CD4-positive, alpha-beta memory T cell (primary cell): Measurements from ENCODE around the gene USB1. TPM values are rescaled to one million over a fixed set of nuclear protein-coding genes. Genes with fewer than 3 reads are reported as not detected.

Source experiments
- CTCF ChIA-PET: fragments of 350-600 bp; sonication (Branson Sonifier 250); formaldehyde crosslinking; loops from one replicate; lab custom pipeline; 2021; ENCODE audit warnings: inconsistent platforms; ENCODE audit not compliant: partially characterized antibody; lab: Charles Lee
- POLR2A ChIA-PET: fragments of 350-600 bp; sonication (Branson Sonifier 250); formaldehyde crosslinking; loops from one replicate; lab custom pipeline; 2021; ENCODE audit not compliant: partially characterized antibody; lab: Charles Lee
- DNase-seq, 5 donors: peaks; one replicate each; pipeline versions ENCODE4 v3.0.0 to v3.0.0-alpha.2; 2020 to 2022; ENCODE audit warnings: mixed read lengths in 1 of 5
- H3K27ac ChIP-seq: one replicate; pipeline ENCODE4 v1.7.0; 2013; ENCODE audit warnings: low read depth, low read length
- H3K27me3 ChIP-seq: 2 replicates; pipeline ENCODE4 v1.7.0; 2013; ENCODE audit warnings: mild to moderate bottlenecking, low read length, moderate library complexity; ENCODE audit not compliant: insufficient read depth
- H3K36me3 ChIP-seq: 2 replicates; pipeline ENCODE4 v1.7.0; 2013; ENCODE audit warnings: mild to moderate bottlenecking, low read length, moderate library complexity; ENCODE audit not compliant: insufficient read depth
- H3K4me1 ChIP-seq: 2 replicates; pipeline ENCODE4 v1.7.0; 2013; ENCODE audit warnings: mild to moderate bottlenecking, low read length, moderate library complexity; ENCODE audit not compliant: insufficient read depth
- H3K4me3 ChIP-seq, 2 donors: one replicate each; pipeline ENCODE4 v1.7.0; 2013; ENCODE audit warnings: low read length in 2 of 2, mild to moderate bottlenecking in 1 of 2
- H3K9me3 ChIP-seq, 2 donors: one replicate each; pipeline ENCODE4 v1.7.0; 2013; ENCODE audit warnings: low read length in 2 of 2, control low read depth in 1 of 2; ENCODE audit not compliant: control insufficient read depth in 1 of 2
- H3K27ac Mint-ChIP-seq, 7 donors: one replicate each; pipeline ENCODE4 v1.8.0; 2020 to 2021; ENCODE audit warnings: mixed read lengths in 7 of 7, mild to moderate bottlenecking in 6 of 7, inconsistent platforms in 3 of 7, moderate library complexity in 3 of 7
- H3K27me3 Mint-ChIP-seq, 2 donors: one replicate each; pipeline ENCODE4 v1.8.0; 2020 to 2021; ENCODE audit warnings: mixed read lengths in 2 of 2
- H3K36me3 Mint-ChIP-seq, 2 donors: one replicate each; pipeline ENCODE4 v1.8.0; 2020 to 2021; ENCODE audit warnings: mixed read lengths in 2 of 2, inconsistent platforms in 1 of 2, mild to moderate bottlenecking in 1 of 2
- H3K4me1 Mint-ChIP-seq, 4 donors: one replicate each; pipeline ENCODE4 v1.8.0; 2020 to 2021; ENCODE audit warnings: mixed read lengths in 4 of 4, mild to moderate bottlenecking in 1 of 4
- H3K4me3 Mint-ChIP-seq, 8 donors: one replicate each; pipeline ENCODE4 v1.8.0; 2020 to 2021; ENCODE audit warnings: mixed read lengths in 8 of 8, mild to moderate bottlenecking in 7 of 8, moderate library complexity in 6 of 8, inconsistent platforms in 3 of 8
- H3K9me3 Mint-ChIP-seq, 8 donors: one replicate each; pipeline ENCODE4 v1.8.0; 2020 to 2021; ENCODE audit warnings: mixed read lengths in 8 of 8, mild to moderate bottlenecking in 5 of 8, inconsistent platforms in 3 of 8, moderate library complexity in 1 of 8
- intact Hi-C: fragments of 100-400 bp; cut with micrococcal nuclease; formaldehyde crosslinking; loops from one replicate; pipeline ENCODE4 v1.15.1; 2023
- polyA plus RNA-seq, 2 donors: library from polyadenylated mRNA; unstranded; fragments of 300-500 nt; fragmentation: Illumina TruSeq; gene quantifications; one replicate each; pipeline ENCODE4 v1.2.3, GENCODE V29; 2021
- total RNA-seq, 2 experiments: library from RNA; stranded (reverse); gene quantifications; one replicate each; pipeline ENCODE4 v1.2.3, GENCODE V29; 2021

The USB1 gene
- total and polyA plus RNA-seq, 4 experiments from 2014 or later = 35.3 to 45.2 (median 37.9) TPM

DNA sequence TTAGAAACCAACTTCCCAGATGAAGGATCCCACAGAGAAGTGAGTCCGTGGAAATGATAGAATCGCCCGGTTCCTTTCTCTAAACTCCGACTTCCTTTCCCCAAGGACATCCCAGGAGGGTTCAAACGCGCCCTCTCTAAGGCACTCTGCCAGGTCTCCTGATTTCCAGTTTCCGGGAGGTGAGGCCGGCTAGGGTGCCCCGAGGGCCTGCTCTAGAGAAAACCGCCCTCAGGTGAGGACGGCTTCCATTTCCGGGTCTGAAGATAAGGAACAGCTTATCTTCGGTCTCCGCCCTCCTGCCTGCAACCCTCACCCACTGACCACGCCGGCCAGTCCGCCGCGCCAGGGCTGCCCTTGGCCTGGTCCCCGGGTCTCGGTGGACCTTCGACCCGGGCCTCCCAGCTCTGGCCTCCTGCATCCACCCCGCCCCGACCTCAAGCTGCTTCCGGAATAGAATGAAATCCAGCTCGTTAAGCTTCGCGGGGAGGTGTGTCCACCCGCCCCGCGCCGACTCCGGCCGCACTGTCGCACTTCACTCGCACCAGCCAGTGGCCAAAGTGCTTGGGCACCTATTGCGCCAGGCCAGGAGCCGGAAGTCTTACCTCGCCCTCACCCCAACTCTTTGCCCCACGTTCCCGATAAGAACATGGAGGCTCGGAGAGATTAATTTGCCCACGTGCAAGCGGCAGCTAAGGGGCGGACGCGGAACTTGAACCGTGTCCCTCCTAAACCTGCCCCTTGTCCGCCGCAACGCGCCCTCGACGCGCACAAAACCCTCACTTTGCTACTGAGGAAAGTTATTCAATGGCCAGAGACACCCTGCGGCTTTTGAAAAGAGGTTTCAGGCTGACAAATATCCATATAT lies 23.5 kb downstream of the USB1 start:
- Histone ChIP-seq H3K27me3 (no peaks in the 10 kb centered on the region), H3K4me1 (peaks cover 27% of the 10 kb centered on the region), H3K36me3 (no peaks in the 10 kb centered on the region), H3K9me3 (no peaks in the 10 kb centered on the region), H3K4me3 (peak overlapping the region in 1 of 2 donors; percentile 53), H3K27ac (peak overlapping the region; percentile 34)
- Mint-ChIP-seq H3K27me3 (peaks cover 0 to 1% of the 10 kb centered on the region in 2 donors), H3K27ac (peak overlapping the region; percentile 81 to 93 (median 91)), H3K9me3 (peaks cover 0 to 2% (median 0%) of the 10 kb centered on the region in 8 donors), H3K4me1 (peaks cover 7 to 36% (median 24%) of the 10 kb centered on the region in 4 donors), H3K36me3 (peaks cover 0 to 8% of the 10 kb centered on the region in 2 donors), H3K4me3 (peak overlapping the region; percentile 89 to 99 (median 93))
- CTCF ChIA-PET = interaction anchor here (2.1 to 2.2 kb wide), 3 partner anchors 9 to 105 kb away, joined by 5 to 9 read pairs (median 6); partner anchors contain the start of gene CFAP20
- intact Hi-C loops = loop anchor here (1.0 to 10.0 kb wide), 4 partner anchors 23 to 730 kb away; partner anchors contain the start of genes CFAP20 and USB1
- POLR2A ChIA-PET = interaction anchor here (0.9 to 4.8 kb wide), 2 partner anchors 24 to 104 kb away, joined by 6 to 27 read pairs; partner anchors contain the start of genes CFAP20 and ZNF319
- DNase-seq = peak in 4 of 5 donors; percentile 22 to 53 (median 33)

GRCh38 chr16:58025351-58026138 lies 24.3 kb downstream of the USB1 start, which contains the start of gene MMP15:
Gene MMP15 (plus strand): TSS chr16:58025754. CDS start chr16:58026351, 597 bp downstream.
- Mint-ChIP-seq H3K4me1 (peaks cover 6 to 29% (median 18%) of the 10 kb centered on the region in 4 donors), H3K27ac (peak within 1 kb of the TSS; percentile 81 to 93 (median 91)), H3K9me3 (peaks cover 0 to 3% (median 0%) of the 10 kb centered on the region in 8 donors), H3K4me3 (peak within 1 kb of the TSS; percentile 89 to 99 (median 93)), H3K36me3 (peaks cover 0 to 7% of the 10 kb centered on the region in 2 donors), H3K27me3 (peaks cover 0 to 1% of the 10 kb centered on the region in 2 donors)
- peak; percentile 50 to 77 (median 56) for DNase-seq
- intact Hi-C loops = loop anchor here (1.0 to 10.0 kb wide), 4 partner anchors 24 to 729 kb away; partner anchors contain the start of genes CFAP20, CSNK2A2 and USB1
- Histone ChIP-seq H3K27me3 (no peaks in the 10 kb centered on the region), H3K27ac (peak within 1 kb of the TSS; percentile 34), H3K4me1 (peaks cover 19% of the 10 kb centered on the region), H3K36me3 (no peaks in the 10 kb centered on the region), H3K9me3 (no peaks in the 10 kb centered on the region), H3K4me3 (peak within 1 kb of the TSS; percentile 11 to 53)
- CTCF ChIA-PET = interaction anchor here (2.2 kb wide), 1 partner anchor 104 kb away, joined by 5 read pairs; the partner anchor contains the start of gene CFAP20
- POLR2A ChIA-PET = interaction anchor here (0.9 to 4.8 kb wide), 3 partner anchors 25 to 291 kb away, joined by 3 to 27 read pairs (median 6); partner anchors contain the start of genes CFAP20 and ZNF319

- ChIA-PET CTCF (no interaction called here), POLR2A (interaction anchor here (1.5 to 4.8 kb wide), 2 partner anchors 103 to 291 kb away, joined by 3 to 27 read pairs; partner anchors contain the start of gene CFAP20)
- no peaks in the 10 kb centered on the region for H3K9me3 ChIP-seq
- peak overlapping the region; percentile 27 to 78 (median 50) for H3K4me3 Mint-ChIP-seq
- peaks cover 3 to 24% (median 14%) of the 10 kb centered on the region in 4 donors for H3K4me1 Mint-ChIP-seq
- H3K36me3 Mint-ChIP-seq = peaks cover 0 to 5% of the 10 kb centered on the region in 2 donors
- intact Hi-C loops = loop anchor here (1.0 to 10.0 kb wide), 2 partner anchors 172 to 729 kb away; partner anchors contain the start of gene CSNK2A2
- H3K27me3 Mint-ChIP-seq = peaks cover 0 to 1% of the 10 kb centered on the region in 2 donors
- H3K27ac Mint-ChIP-seq = no peak overlapping the region
- no peaks in the 10 kb centered on the region for H3K36me3 ChIP-seq
- DNase-seq = peak in 1 of 5 donors; percentile 17
- peaks cover 0 to 3% (median 0%) of the 10 kb centered on the region in 8 donors for H3K9me3 Mint-ChIP-seq
- peak overlapping the region; percentile 11 to 53 for H3K4me3 ChIP-seq
- H3K27me3 ChIP-seq = no peaks in the 10 kb centered on the region
- no peak overlapping the region for H3K27ac ChIP-seq
- peaks cover 15% of the 10 kb centered on the region for H3K4me1 ChIP-seq
These were observed 25.0 kb downstream of the USB1 start for GRCh38 chr16:58026139-58026704.

- no peak overlapping the region for H3K27ac ChIP-seq
- ChIA-PET POLR2A (interaction anchor here (1.5 to 4.8 kb wide), 2 partner anchors 102 to 292 kb away, joined by 3 to 27 read pairs; partner anchors contain the start of gene CFAP20), CTCF (no interaction called here)
- peaks cover 0 to 5% of the 10 kb centered on the region in 2 donors for H3K36me3 Mint-ChIP-seq
- H3K4me1 Mint-ChIP-seq = peaks cover 3 to 24% (median 14%) of the 10 kb centered on the region in 4 donors
- peaks cover 0 to 1% of the 10 kb centered on the region in 2 donors for H3K27me3 Mint-ChIP-seq
- H3K4me1 ChIP-seq = peaks cover 15% of the 10 kb centered on the region
- no peaks in the 10 kb centered on the region for H3K27me3 ChIP-seq
- no peaks in the 10 kb centered on the region for H3K36me3 ChIP-seq
- peak overlapping the region in 1 of 2 donors; percentile 53 for H3K4me3 ChIP-seq
- intact Hi-C loops = loop anchor here (1.0 to 10.0 kb wide), 2 partner anchors 172 to 728 kb away; partner anchors contain the start of gene CSNK2A2
- DNase-seq = no peak
- H3K9me3 ChIP-seq = no peaks in the 10 kb centered on the region
- no peak overlapping the region for H3K27ac Mint-ChIP-seq
- H3K4me3 Mint-ChIP-seq = peak overlapping the region; percentile 27 to 78 (median 50)
- H3K9me3 Mint-ChIP-seq = peaks cover 0 to 3% (median 0%) of the 10 kb centered on the region in 8 donors
These were observed 25.5 kb downstream of the USB1 start for GRCh38 chr16:58026705-58027160.

- Mint-ChIP-seq H3K36me3 (peaks cover 0 to 5% of the 10 kb centered on the region in 2 donors), H3K4me1 (peaks cover 3 to 24% (median 14%) of the 10 kb centered on the region in 4 donors), H3K27me3 (peaks cover 0 to 1% of the 10 kb centered on the region in 2 donors), H3K27ac (no peak overlapping the region), H3K4me3 (peak overlapping the region in 4 of 8 donors; percentile 44 to 73 (median 64)), H3K9me3 (peaks cover 0 to 3% (median 0%) of the 10 kb centered on the region in 8 donors)
- Histone ChIP-seq H3K27me3 (no peaks in the 10 kb centered on the region), H3K4me1 (peaks cover 15% of the 10 kb centered on the region), H3K36me3 (no peaks in the 10 kb centered on the region), H3K9me3 (no peaks in the 10 kb centered on the region), H3K4me3 (no peak overlapping the region), H3K27ac (no peak overlapping the region)
- no peak for DNase-seq
- intact Hi-C loops = loop anchor here (10.0 kb wide), 1 partner anchor 727 kb away; no protein-coding TSS in a partner anchor
- ChIA-PET CTCF (no interaction called here), POLR2A (interaction anchor here (0.6 to 4.8 kb wide), 4 partner anchors 21 to 292 kb away, joined by 3 to 27 read pairs (median 4); partner anchors contain the start of genes CFAP20 and ZNF319)
These were observed 26.1 kb downstream of the USB1 start for GRCh38 chr16:58027161-58027915.
